Activated B cell treated with CpG ODN at 0.5 μM for 24 hours (primary cell): ENCODE measurements around the gene SMOC2. TPM values are rescaled to one million over a fixed set of nuclear protein-coding genes. Genes with fewer than 3 reads are reported as not detected.

Experiments used
- ATAC-seq: fragments of 200-7000 bp; cut with Tn5 transposase; one replicate; pipeline ENCODE4 v1.10.0; 2021; ENCODE audit warnings: low read depth, mild to moderate bottlenecking, moderate library complexity
- CTCF ChIA-PET: fragments of 350-600 bp; sonication (Branson Sonifier 250); formaldehyde crosslinking; loops from one replicate; lab custom pipeline; 2021; ENCODE audit warnings: antibody characterized with exemption; lab: Charles Lee
- POLR2A ChIA-PET: fragments of 350-600 bp; sonication (Branson Sonifier 250); formaldehyde crosslinking; loops from one replicate; lab custom pipeline; 2021; ENCODE audit warnings: antibody characterized with exemption; lab: Charles Lee
- DNase-seq: peaks from one replicate; pipeline ENCODE4 v3.0.0; 2022
- H3K27ac Mint-ChIP-seq: one replicate; pipeline ENCODE4 v1.8.0; 2020; ENCODE audit warnings: mixed read lengths
- H3K27me3 Mint-ChIP-seq: one replicate; pipeline ENCODE4 v1.8.0; 2021; ENCODE audit warnings: mixed read lengths
- H3K36me3 Mint-ChIP-seq: one replicate; pipeline ENCODE4 v1.8.0; 2021; ENCODE audit warnings: low read depth, mixed read lengths
- H3K4me1 Mint-ChIP-seq: one replicate; pipeline ENCODE4 v1.8.0; 2021; ENCODE audit warnings: mixed read lengths
- H3K4me3 Mint-ChIP-seq: one replicate; pipeline ENCODE4 v1.8.0; 2020; ENCODE audit warnings: mild to moderate bottlenecking, mixed read lengths
- H3K9me3 Mint-ChIP-seq: one replicate; pipeline ENCODE4 v1.8.0; 2020; ENCODE audit warnings: mixed read lengths
- intact Hi-C: fragments of 100-400 bp; cut with micrococcal nuclease; formaldehyde crosslinking; loops from one replicate; pipeline ENCODE4 v1.15.1; 2024
- total RNA-seq: library from RNA; stranded (reverse); gene quantifications from 2 replicates; pipeline ENCODE4 v1.2.3, GENCODE V29; 2022
- TF ChIP-seq, protein P1 (sequence below): fragments of 200-600 bp; IDR thresholded peaks from one replicate; pipeline ENCODE4 v1.8.0; 2022; ENCODE audit warnings: antibody characterized with exemption, mild to moderate bottlenecking

SMOC2 gene
- total RNA-seq, 1 donor from 2014 or later = not detected

DNA sequence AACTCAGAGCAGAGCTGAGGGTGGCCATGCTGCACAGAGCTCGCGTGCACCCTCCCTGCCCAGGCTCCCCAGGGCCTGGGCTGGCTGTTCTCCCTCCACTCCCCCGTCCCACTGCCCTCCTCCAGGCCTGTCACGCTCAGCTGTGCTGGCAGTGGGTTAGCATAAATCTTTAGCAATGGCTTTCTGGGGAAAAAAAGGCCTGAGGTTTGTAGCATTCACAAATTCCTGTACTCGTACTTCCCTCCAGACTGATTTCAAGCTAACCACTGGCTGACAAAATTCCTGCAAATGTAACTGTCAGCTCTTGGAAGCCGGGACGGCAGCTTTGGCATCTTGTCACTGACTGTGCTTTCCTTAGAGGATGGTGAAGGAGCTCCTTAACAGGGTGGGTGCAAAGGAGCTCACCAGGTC lies 22.3 kb upstream of the SMOC2 start:
- intact Hi-C loops = no loop called here
- ATAC-seq = no peak
- H3K4me3 Mint-ChIP-seq = no peak overlapping the region
- no peak for DNase-seq
- no peak overlapping the region for H3K27ac Mint-ChIP-seq
- H3K27me3 Mint-ChIP-seq = peaks cover 2% of the 10 kb centered on the region
- no peaks in the 10 kb centered on the region for H3K36me3 Mint-ChIP-seq
- POLR2A ChIA-PET = no interaction called here
- TF ChIP-seq, protein P1, sequence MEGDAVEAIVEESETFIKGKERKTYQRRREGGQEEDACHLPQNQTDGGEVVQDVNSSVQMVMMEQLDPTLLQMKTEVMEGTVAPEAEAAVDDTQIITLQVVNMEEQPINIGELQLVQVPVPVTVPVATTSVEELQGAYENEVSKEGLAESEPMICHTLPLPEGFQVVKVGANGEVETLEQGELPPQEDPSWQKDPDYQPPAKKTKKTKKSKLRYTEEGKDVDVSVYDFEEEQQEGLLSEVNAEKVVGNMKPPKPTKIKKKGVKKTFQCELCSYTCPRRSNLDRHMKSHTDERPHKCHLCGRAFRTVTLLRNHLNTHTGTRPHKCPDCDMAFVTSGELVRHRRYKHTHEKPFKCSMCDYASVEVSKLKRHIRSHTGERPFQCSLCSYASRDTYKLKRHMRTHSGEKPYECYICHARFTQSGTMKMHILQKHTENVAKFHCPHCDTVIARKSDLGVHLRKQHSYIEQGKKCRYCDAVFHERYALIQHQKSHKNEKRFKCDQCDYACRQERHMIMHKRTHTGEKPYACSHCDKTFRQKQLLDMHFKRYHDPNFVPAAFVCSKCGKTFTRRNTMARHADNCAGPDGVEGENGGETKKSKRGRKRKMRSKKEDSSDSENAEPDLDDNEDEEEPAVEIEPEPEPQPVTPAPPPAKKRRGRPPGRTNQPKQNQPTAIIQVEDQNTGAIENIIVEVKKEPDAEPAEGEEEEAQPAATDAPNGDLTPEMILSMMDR = no peak
- no peaks in the 10 kb centered on the region for H3K9me3 Mint-ChIP-seq
- no peaks in the 10 kb centered on the region for H3K4me1 Mint-ChIP-seq
- CTCF ChIA-PET = no interaction called here

DNA sequence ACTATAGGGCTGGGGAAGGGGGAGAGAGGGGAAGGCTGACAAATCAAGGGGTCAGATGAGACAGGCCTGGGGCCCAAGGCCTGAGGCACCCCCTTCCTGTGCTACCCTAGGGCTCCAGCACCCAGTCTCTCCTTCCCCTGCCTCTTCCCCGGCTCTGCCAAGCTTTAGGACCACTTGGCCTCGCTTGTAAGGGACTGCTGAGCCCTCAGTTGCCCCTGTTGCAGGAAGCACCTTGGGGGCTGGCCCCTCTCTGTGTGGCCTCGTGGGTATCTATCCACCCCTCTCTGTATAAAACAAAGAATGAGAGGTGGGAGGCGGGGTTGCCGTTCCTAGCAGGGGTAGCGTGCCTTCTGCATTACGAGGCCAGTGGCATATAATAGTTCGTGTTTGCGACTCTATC lies 21.4 kb upstream of the SMOC2 start:
- intact Hi-C loops = no loop called here
- Mint-ChIP-seq H3K4me3 (no peak overlapping the region), H3K9me3 (no peaks in the 10 kb centered on the region), H3K27me3 (peaks cover 2% of the 10 kb centered on the region), H3K36me3 (no peaks in the 10 kb centered on the region), H3K4me1 (no peaks in the 10 kb centered on the region), H3K27ac (no peak overlapping the region)
- CTCF ChIA-PET = no interaction called here
- POLR2A ChIA-PET = no interaction called here
- ATAC-seq = no peak
- TF ChIP-seq, protein P1 = no peak
- no peak for DNase-seq

DNA sequence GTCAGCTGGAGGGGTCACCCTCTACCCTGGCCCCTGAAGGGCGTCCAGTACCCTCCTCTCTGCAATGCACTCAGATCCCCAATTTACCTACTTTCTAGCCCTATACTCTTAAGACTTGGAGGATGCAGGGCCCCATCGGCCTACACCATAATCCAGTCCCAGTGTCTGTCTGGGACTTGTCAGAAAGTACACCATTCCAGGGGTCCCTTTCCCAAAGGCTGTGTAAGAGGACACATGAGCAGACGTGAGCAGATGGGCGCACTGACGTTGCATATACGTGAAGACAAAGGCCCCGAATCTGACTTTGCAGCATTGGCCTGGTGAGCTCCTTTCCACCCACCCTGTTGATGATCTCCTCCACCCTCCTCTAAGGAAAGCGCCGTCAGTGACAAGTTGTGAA lies 20.9 kb upstream of the SMOC2 start:
- H3K9me3 Mint-ChIP-seq = no peaks in the 10 kb centered on the region
- H3K4me3 Mint-ChIP-seq = no peak overlapping the region
- TF ChIP-seq, protein P1 = no peak
- POLR2A ChIA-PET = no interaction called here
- H3K36me3 Mint-ChIP-seq = no peaks in the 10 kb centered on the region
- intact Hi-C loops = no loop called here
- DNase-seq (no peak), ATAC-seq (no peak)
- peaks cover 2% of the 10 kb centered on the region for H3K27me3 Mint-ChIP-seq
- no peaks in the 10 kb centered on the region for H3K4me1 Mint-ChIP-seq
- no peak overlapping the region for H3K27ac Mint-ChIP-seq
- CTCF ChIA-PET = no interaction called here

DNA sequence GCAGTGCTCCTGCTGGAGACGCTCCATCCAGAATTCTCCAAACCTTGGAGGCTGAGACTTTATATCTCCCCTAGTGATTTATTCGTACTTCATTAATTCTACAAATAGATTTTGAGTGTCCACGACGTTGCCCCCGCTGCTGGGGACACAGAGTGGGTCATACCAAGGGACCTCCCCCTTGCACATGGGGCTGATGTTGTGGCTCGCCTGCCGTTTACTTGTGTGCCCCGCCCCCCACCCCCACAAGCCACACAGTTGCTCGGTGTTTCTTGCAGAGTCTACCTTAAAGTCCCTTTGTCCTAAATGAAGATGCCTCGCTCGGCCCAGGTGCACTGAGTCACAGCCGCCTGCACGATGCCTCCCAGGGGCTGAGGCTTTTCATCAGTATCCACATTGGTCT lies 20.3 kb upstream of the SMOC2 start:
- no peak overlapping the region for H3K4me3 Mint-ChIP-seq
- POLR2A ChIA-PET = no interaction called here
- H3K4me1 Mint-ChIP-seq = no peaks in the 10 kb centered on the region
- no peak for DNase-seq
- no peaks in the 10 kb centered on the region for H3K36me3 Mint-ChIP-seq
- intact Hi-C loops = no loop called here
- TF ChIP-seq, protein P1 = no peak
- CTCF ChIA-PET = no interaction called here
- peaks cover 2% of the 10 kb centered on the region for H3K27me3 Mint-ChIP-seq
- no peak overlapping the region for H3K27ac Mint-ChIP-seq
- no peak for ATAC-seq
- H3K9me3 Mint-ChIP-seq = no peaks in the 10 kb centered on the region

DNA sequence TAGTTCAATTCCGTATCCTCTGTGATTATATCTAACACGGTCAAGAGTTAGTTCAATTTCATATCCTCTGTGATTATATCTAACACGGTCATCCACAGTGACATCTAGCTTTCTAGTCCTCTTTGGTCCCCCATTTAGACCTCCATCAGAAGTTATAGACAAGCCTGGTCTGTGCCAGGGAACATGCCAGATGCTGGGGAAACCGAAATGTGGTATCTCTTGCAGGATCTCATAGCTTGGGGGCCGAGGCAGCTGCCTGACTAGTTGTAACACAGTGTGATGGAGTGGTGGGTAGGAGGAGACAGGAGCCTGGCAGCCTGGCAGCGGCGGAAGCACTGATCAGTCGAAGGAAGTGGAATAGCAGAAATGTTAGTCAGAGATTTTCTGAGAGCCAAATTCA lies 13.8 kb upstream of the SMOC2 start:
- ChIA-PET CTCF (no interaction called here), POLR2A (no interaction called here)
- H3K27me3 Mint-ChIP-seq = no peaks in the 10 kb centered on the region
- no peaks in the 10 kb centered on the region for H3K4me1 Mint-ChIP-seq
- intact Hi-C loops = no loop called here
- DNase-seq = no peak
- no peaks in the 10 kb centered on the region for H3K36me3 Mint-ChIP-seq
- no peak overlapping the region for H3K4me3 Mint-ChIP-seq
- ATAC-seq = no peak
- TF ChIP-seq, protein P1 = no peak
- no peaks in the 10 kb centered on the region for H3K9me3 Mint-ChIP-seq
- H3K27ac Mint-ChIP-seq = no peak overlapping the region
